ENCODE data around the gene S100PBP.
"Not testable (repeated sequence)": the region's sequence is repeated elsewhere in the genome, so short reads cannot be mapped to it uniquely, and the experiment has no call there.

The S100PBP gene

GRCh38 chr1:32783851-32784250, 33.6 kb upstream of the S100PBP start:
- in situ Hi-C loops (cut with HindIII; ENCODE audit: low sequenced_read_pairs) = loop anchor here (5.0 kb wide), 2 partner anchors 77 to 287 kb away; no protein-coding TSS in a partner anchor

- in situ Hi-C loops (cut with HindIII; ENCODE audit: low sequenced_read_pairs) = loop anchor here (5.0 kb wide), 2 partner anchors 78 to 288 kb away; no protein-coding TSS in a partner anchor
Measured at GRCh38 chr1:32784817-32785216, 32.6 kb upstream of the S100PBP start.

DNA sequence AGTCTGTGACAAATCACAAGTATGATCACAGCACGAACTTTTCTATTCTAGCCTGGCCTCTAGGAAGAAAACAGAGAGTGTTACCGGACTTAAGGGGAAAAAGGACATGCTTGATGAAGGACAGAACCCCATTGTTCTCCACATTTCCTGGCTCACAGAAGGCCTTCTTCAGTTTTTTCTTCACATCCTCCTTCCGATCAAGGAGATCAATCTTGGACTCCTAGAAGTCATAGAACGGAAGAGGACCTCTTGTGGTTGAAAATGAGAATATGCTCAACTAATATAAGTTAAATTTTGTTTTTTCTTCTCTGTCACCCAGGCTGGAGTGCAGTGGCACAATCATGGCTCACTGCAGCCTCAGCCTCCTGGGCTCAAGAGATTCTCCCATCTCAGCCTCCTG, 30.6 kb upstream of the S100PBP start:
- in situ Hi-C loops (cut with HindIII; ENCODE audit: low sequenced_read_pairs) = no loop called here

DNA sequence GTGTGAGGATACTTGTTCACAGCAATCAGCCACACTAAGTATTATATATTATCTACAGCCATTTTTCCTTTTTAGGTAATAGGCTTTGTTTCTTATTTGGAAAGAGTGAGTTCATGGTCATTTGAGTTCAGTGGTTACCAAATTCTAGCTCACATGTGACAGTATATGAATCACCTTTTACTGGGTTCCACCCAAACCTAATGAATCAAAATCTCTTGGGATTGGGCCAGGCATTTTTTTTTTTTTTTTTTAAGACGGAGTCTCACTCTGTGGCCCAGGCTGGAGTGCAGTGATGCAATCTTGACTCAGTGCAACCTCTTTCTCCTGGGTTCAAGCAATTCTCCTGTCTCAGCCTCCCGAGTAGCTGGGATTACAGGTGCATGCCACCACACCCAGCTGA, 28.1 kb upstream of the S100PBP start:
- in situ Hi-C loops (cut with HindIII; ENCODE audit: low sequenced_read_pairs) = not testable (repeated sequence)

DNA sequence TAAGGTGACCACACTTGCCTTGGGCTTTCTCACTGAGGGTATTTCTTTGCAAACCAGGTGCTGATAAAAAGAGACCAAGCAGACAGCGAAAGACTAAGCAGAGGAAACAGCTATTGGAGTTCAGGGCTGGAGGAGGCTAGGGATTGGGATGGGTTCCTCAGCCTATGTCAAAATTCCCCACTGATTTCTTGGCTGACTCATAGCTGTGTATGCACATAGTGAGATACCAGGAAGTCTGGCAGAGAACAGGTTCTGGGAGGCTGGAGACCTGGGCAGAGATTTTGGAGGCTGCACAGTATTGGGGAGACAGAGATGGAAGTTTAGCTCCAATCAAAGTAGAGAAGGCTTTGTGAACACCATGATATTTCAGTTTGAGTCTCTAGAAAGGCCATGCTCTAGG, 25.6 kb upstream of the S100PBP start:
- in situ Hi-C loops (cut with HindIII; ENCODE audit: low sequenced_read_pairs) = no loop called here

DNA sequence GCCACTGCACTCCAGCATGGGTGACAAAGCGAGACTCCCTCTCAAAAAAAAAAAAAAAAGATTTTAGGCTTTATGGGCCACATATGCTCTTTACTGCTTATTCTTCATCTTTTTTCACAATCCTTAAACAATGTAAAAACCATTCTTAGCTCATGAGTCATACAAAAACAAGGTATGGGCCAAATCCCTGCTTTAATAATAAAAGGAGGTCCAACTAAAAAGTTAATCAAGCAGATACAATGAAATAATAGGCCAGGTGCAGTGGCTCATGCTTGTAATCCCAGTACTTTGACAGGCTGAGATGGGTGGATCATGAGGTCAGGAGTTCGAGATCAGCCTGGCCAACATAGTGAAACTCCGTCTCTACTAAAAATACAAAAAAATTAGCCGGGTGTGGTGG, 21.7 kb upstream of the S100PBP start:
- in situ Hi-C loops (cut with HindIII; ENCODE audit: low sequenced_read_pairs) = not testable (repeated sequence)

DNA sequence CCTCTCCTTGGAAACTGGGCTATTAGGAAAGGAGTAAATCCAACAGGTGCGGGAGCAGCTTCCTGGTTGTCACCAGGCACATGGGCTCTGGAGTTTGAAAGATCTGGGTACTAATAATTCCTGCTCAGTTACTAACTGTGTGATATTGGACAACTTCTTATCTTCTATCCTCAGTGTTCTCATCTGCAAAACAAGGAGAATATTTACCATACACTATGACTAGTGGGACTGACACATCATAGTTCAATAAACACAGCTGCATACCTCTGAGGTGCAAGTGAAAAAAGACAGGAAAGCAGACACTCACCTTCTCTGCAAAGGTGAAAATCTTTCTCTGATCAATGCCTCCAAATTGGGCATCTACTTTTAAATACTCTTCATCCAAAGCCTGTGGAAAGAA, 20.0 kb upstream of the S100PBP start:
- in situ Hi-C loops (cut with HindIII; ENCODE audit: low sequenced_read_pairs) = no loop called here

DNA sequence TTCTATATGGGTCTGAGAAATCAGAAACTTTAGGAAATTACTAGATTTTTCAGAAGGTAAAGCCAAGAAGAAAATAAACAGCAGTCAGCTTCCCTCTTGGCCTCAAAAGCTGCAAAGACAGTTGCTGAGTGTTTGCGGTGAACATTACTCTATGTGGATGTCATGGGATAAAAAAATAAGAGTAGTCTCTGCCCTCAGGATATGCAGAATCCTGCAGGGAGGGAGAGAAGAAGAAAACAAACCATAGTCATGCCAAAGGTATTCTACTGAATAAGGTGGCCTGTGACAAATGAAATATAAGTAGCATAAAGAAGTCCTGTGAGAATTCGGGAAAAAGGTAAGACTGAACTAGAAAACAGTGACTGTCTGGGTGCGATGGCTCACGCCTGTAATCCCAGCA, 19.3 kb upstream of the S100PBP start:
- in situ Hi-C loops (cut with HindIII; ENCODE audit: low sequenced_read_pairs) = no loop called here

DNA sequence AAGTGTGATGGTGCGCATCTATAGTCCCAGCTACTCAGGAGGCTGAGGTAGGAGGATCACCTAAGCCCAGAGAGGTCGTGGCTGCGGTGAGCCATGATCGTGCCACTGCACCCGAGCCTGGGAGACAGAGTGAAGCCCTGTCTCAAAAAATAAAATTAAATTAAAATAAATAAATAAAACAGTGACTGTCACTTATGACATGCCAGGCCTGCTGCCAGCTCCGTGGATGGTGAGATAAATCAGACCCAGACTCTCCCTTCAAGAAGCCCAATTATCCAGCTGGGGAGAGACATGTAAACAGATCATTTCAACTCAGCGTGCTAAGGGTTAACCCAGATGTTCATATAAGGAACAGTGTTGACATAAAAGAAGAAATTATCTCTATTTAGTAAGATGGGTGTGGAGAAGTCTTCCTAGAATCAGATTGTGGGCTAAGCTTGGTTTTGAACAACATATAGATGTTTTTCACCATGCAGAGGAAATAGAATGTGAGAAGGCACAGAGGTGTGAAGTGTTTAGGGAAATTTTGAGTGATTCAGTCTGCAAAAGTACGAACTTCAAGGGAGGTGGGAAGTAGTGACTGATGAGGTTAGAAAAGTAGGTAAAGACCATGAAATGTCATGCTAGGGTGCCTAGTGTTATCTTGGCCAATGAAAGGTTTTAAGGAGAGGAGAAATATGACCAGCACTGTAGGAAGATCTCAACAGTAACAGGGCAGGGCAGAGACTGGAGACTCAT, 18.6 kb upstream of the S100PBP start:
- in situ Hi-C loops (cut with HindIII; ENCODE audit: low sequenced_read_pairs) = no loop called here

DNA sequence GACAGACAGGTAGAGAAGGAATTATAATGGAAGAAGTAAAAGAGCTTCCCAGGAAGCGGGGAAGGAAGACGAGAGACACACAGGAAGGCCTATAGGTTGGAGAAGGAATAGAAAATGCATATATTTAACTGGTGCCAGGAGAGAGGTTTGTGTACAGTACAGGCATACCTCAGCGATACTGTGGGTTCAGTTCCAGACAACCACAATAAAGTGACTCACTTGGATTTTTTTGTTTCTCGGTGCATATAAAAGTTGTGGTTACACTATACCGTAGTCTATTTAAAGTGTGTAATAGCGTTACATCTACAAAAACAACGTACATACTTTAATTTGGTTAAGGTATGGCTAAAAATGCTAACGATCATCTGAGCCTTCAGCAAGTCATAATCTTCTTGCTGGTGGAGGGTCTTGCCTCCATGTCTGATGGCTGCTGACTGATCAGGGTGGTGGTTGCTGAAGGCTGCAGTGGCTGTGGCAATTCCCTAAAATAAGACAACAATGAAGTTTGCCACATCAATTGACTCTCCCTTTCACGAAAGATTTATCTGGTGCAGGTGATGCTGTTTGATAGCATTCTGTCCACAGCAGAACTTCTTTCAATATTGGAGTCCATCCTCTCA, 16.2 kb upstream of the S100PBP start:
- in situ Hi-C loops (cut with HindIII; ENCODE audit: low sequenced_read_pairs) = no loop called here

- in situ Hi-C loops (cut with HindIII; ENCODE audit: low sequenced_read_pairs) = not testable (repeated sequence)
Measured at GRCh38 chr1:32804460-32804859, 13.0 kb upstream of the S100PBP start.

DNA sequence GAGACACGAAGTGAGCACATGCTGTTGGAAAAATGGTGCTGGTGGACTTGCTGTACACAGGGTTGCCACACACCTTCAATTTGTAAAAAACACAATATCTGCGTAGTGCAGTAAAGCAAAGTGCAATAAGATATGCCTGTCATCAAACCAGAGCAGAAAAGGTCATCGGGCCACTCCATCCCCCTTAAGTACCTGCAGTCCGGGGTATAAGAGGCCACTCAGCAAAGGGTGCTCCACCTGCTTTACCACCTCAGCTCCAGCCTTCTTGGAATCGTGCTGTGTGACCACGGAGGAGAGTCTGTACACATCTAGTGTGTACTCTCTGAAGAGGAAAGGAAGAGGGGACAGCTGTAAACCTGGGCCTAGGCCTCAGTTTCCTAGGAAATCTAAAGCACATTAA, 11.2 kb upstream of the S100PBP start:
- in situ Hi-C loops (cut with HindIII; ENCODE audit: low sequenced_read_pairs) = loop anchor here (5.0 kb wide), 1 partner anchor 56 kb away; no protein-coding TSS in a partner anchor

- in situ Hi-C loops (cut with HindIII; ENCODE audit: low sequenced_read_pairs) = loop anchor here (5.0 kb wide), 1 partner anchor 55 kb away; no protein-coding TSS in a partner anchor
Measured at GRCh38 chr1:32806910-32807523, 10.4 kb upstream of the S100PBP start.

DNA sequence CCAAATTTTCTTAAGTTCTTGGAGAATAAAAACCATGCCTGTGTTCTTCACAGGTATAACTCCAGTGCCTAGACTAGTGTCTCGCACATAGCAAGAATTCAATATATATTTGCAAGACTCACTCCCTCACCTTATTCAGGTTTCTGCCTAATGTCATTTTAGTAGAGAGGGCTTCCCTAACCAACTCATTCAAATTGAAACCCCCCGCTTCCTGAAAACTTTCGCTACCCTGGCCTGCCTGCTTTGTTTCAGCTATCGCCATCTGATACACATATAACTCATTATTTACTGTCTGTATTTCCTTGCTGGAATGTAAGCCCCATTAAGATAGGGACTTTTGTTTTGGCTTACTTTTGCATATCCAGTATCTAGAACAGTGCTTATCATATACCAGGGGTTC, 8.9 kb upstream of the S100PBP start:
- in situ Hi-C loops (cut with HindIII; ENCODE audit: low sequenced_read_pairs) = loop anchor here (5.0 kb wide), 1 partner anchor 54 kb away; no protein-coding TSS in a partner anchor

DNA sequence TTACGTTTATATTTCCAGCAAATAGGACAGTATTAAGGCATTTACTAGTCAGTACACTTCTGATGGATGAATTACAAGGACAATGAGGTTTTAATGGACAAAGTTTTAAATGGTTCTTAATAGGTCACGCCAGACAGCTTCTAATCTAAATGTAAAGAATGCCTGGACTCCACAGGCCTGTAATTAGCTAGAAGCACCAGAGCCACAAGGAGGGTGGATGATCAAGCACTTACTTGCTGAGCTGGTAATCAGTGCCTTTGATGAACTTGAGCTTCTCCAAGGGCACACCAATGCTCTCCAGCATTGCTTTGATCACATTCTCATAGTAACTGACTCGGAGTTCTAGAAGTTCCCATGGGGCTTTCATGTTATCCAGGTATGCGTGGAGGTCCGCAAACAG, 7.1 kb upstream of the S100PBP start:
- in situ Hi-C loops (cut with HindIII; ENCODE audit: low sequenced_read_pairs) = no loop called here

DNA sequence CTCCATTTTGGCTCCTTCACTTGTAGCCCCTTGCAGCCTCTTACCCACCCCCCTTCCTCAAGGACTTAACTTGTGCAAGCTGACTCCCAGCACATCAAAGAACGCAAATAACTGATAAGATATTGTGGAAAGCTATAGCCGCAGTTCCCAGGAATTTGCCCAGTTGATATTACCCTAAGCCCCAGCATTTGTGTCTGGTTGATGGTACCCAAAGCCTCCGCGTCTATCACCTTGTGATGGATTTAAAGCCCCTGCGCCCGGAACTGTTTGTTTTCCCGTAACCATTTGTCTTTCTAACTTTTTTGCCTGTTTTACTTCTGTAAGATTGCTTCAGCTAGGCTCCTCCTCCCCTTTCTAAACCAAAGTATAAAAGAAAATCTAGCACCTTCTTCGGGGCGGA, 6.2 kb upstream of the S100PBP start:
- in situ Hi-C loops (cut with HindIII; ENCODE audit: low sequenced_read_pairs) = no loop called here

GRCh38 chr1:32811917-32812316, 5.5 kb upstream of the S100PBP start:
- in situ Hi-C loops (cut with HindIII; ENCODE audit: low sequenced_read_pairs) = no loop called here

- in situ Hi-C loops (cut with HindIII; ENCODE audit: low sequenced_read_pairs) = no loop called here
Measured at GRCh38 chr1:32813941-32814739, 3.3 kb upstream of the S100PBP start.

GRCh38 chr1:32816676-32817158, 736 bp upstream of the S100PBP start:
- in situ Hi-C loops (cut with HindIII; ENCODE audit: low sequenced_read_pairs) = no loop called here

DNA sequence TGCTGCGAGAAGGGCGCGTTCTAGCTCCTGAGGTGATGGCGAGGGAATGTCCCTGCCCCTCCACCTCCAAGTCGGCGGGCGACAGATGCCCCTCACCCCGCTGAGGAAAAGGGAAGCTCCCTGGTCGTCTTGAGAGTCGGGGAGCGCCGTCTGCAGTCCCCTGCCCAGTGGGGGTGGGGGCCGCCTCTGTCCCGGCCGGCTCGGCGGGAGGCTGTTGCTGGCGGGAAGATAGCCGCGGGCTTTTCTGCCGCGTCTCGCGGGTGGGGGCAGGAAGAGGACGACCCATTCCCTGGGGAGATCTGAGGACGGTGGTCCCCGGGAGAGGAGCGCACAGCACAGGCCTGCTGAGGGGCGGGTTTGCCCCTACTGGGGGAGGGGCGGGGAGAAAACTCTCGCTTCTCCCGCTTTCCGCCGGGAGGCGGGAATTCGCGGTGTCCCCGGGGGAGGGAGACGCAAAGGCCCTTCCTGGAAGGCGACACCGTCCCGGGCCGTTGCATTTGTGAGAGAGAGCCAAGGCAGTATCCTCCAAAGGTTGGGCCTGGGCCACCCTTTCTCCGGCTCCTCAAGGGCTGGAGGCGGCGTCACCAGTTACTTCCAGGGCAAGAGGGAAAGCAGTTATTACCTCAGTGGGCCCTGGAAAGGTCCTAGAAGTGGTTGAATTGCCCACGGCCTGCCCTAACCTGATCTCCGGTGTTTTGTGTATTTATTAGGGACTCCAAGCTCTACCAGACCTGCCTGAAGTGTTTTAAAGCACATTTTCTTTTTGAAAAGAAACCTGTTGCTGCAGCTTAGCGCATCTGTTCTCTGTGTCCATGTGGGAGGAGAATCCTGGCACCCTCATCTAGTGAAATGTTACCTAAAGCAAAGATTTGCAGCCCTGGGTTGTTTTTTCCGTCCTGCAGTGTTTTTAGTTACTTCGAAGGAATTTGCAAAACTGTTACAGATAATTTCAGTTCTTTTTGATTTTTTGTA, 648 bp downstream of the S100PBP start:
- in situ Hi-C loops (cut with HindIII; ENCODE audit: low sequenced_read_pairs) = no loop called here
